ENCODE data around the gene KCNIP3.
A peak's percentile ranks its signal among the peaks of the same experiment; 100 is the strongest.

- TF ChIP-seq CTCF (conservative IDR thresholded peaks at IDR 0.05) (0 out of 2 replicates have a peak, but pooled peaks have one; percentile 38), EZH2 (IDR thresholded peaks at IDR 0.05; ENCODE audit: low read depth) (no peak)
These were observed 19.4 kb downstream of the KCNIP3 start for GRCh38 chr2:95316466-95317122.
